IPS DF 4.7 (cell line): Measurements from ENCODE around the gene SLC19A1.
A peak's percentile ranks its signal among the peaks of the same experiment; 100 is the strongest.

Experiments
- DNase-seq: peaks from one replicate; pipeline ENCODE4 v3.0.0-alpha.2; 2013; ENCODE audit warnings: low spot score; ENCODE audit errors: extremely low read depth

The SLC19A1 gene

GRCh38 chr21:45479691-45480675, 62.3 kb downstream of the SLC19A1 start:
- no peak for DNase-seq

GRCh38 chr21:45478816-45479669, 63.2 kb downstream of the SLC19A1 start:
- no peak for DNase-seq

- peak; percentile 33 for DNase-seq
Observed at GRCh38 chr21:45478115-45478801, 64.0 kb downstream of the SLC19A1 start.

DNA sequence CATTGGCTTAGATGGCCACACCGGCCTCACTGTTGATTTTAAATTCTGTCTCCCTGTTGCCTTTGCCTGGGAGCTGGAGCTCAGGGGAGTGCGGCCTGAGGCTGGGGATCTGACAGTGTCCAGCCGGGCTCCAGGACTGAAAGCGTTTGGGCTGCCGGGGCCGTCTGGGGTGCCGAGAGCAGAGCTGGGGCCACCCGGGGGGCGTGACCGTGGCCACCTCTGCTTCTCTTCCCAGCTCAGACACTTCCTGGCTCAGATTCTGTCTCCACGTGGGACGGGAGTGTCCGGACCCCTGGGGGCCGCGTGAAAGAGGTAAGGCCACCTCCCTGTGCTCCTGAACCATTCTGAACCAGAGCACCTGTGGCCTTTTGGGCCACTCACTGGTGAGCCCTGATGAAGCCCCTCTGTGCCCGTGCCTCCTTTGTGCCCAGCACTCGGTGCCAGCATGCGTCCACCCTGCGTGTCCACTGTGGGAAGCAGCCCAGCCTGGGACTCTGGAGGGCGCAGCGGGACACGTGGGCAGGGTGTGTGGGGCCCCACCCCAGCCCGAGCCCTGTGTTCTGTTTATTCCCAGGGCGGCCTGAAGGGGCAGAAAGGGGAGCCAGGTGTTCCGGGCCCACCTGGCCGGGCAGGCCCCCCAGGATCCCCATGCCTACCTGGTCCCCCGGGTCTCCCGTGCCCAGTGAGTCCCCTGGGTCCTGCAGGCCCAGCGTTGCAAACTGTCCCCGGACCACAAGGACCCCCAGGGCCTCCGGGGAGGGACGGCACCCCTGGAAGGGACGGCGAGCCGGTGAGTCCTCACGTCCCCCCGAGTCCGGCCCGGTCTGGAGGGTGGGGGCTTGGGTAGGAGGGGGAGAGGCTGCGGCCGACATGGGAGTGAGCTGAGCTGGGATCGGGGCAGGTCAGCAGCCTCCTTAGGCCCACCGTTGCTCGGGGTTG, 64.8 kb downstream of the SLC19A1 start:
- DNase-seq: no peak

- DNase-seq: no peak
Observed at GRCh38 chr21:45476582-45476981, 65.7 kb downstream of the SLC19A1 start.

- no peak for DNase-seq
Observed at GRCh38 chr21:45475797-45476570, 66.3 kb downstream of the SLC19A1 start.

DNA sequence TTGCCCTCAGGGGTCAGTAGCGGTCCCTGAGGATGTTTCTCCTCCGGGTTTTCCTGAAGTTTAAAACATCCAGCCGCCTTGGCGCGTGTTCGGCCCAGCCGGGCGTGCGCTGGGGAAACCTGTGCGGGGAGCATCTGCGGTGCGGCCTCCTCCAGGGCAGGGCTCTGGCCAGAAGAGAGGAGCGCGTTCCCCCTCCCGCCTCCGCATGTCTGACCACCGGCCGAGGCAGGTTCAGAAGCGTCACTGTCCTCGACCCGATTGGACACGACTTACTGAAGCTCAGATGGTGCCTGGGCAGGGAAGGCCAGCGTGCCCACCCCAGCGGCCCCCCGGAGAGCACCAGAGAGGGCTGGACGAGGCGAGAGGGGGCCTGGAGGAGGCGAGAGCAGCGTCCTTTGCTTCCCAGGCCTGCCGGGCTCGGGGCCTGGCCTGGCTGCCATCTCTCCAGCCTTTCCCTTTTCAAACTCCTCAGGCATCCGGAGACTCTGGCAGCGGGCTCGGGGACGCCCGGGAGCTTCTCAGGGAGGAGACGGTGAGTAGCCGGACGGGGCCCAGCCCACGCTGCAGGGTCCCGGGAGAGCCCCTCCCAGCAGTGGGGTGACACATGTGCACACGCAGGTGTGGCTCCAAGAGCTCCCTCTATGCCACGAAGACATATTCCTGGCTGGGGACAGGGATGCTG, 67.1 kb downstream of the SLC19A1 start:
- no peak for DNase-seq

- DNase-seq: no peak
Observed at GRCh38 chr21:45474323-45474950, 67.8 kb downstream of the SLC19A1 start.

DNA sequence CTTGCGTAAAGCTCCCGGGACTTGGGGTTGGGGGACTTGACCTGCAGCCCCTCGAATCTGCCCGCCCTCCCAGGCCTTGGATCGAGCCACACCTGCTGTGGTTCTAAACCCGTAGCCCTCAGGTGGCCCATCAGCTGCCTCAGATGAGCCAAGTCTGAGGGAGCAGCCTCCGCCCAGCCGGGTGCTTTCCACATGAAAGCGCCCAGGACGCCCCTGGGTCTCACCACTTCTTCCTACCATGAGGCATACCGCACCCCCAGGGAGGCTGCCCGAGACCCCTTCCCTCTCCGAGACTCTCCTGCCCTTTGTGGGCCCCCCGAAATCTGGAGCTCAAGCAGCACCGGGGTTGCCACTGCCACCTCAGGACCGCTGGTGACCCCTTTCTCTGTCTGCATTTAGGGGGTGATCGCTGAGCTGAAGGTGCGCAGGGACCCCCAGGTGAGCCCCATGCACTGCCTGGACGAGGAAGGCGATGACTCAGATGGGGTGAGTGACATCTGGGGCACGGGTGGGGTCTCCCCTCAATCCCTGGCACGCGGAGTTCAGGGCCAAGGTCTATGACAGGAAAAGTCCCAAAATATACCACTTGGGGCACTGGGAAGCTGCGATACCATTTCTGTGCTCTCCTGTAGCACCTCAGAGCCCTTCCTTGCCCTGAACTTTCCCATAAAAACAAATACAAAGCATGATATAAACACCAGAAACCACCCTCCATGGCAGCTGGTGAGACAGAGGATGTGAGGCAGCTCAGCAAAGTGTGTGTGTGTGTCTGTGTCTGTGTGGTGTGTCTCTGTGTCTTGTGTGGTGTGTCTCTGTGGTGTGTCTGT, 68.5 kb downstream of the SLC19A1 start:
- DNase-seq: no peak

GRCh38 chr21:45472445-45473365, 69.5 kb downstream of the SLC19A1 start:
- no peak for DNase-seq

GRCh38 chr21:45471525-45472221, 70.6 kb downstream of the SLC19A1 start:
- no peak for DNase-seq

GRCh38 chr21:45470773-45471524, 71.3 kb downstream of the SLC19A1 start:
- no peak for DNase-seq

GRCh38 chr21:45470087-45470515, 72.1 kb downstream of the SLC19A1 start:
- no peak for DNase-seq

DNA sequence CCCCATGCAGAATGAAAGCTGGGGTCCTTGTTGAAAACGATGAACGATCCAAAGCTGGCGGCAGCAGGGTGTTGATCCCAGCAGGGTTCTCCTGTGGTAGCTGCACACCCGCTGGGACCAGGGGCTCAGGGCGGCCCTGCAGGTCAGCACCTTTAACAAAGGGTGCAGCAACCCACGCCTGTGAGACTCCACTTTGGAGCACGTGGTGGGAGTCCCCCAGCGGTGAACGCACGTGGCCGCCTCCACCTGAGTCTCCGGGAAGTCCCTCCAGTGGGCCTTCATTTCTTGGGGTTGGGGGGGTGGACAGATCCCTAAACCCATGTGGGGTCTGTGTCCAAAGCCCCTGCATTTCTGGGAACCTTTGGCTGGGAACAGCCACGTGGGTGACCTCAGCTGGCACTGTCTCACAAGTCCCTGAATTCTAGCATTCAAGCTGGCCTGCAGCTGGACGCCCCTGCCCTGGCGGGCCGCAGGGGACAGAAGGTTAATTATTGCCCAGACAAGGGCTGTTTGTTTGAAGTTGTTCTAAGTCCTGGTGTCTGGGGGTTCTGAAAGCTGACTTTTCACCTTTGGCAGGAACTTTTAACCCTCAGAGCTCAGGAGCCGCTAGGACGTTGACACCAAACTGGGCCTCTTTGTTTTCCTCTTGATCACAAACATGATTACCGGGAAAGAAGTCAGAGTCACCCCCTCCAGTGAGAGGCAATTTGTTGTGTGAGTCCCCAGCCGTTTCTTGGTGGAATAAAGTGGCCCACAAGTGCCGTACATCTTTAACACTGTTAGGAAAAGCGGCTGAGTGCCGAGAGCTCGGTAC, 72.8 kb downstream of the SLC19A1 start:
- no peak for DNase-seq

- no peak for DNase-seq
Observed at GRCh38 chr21:45468971-45469272, 73.3 kb downstream of the SLC19A1 start.
